PFSK-1 (cell line): Measurements from ENCODE around the gene GPD1L.

Experiments
- FOXP2 ChIP-seq: optimal IDR thresholded peaks from 2 replicates; pipeline ENCODE3; 2011; ENCODE audit warnings: borderline replicate concordance, control low read depth, inconsistent platforms; ENCODE audit not compliant: insufficient read depth; ENCODE audit errors: extremely low read length, extremely low read depth
- POLR2AphosphoS5 ChIP-seq: IDR thresholded peaks from 2 replicates; pipeline ENCODE4 v1.6.1; 2012; ENCODE audit warnings: low read depth, mild to moderate bottlenecking, control low read depth, low read length, moderate library complexity
- REST ChIP-seq, 2 experiments: IDR thresholded peaks; 2 replicates each; pipeline versions ENCODE4 v1.6.1 to v1.8.0; 2011 to 2012; ENCODE audit warnings: low read depth in 2 of 2, low read length in 2 of 2, control low read depth in 1 of 2, inconsistent platforms in 1 of 2, mild to moderate bottlenecking in 1 of 2, moderate library complexity in 1 of 2; ENCODE audit not compliant: insufficient read depth in 1 of 2
- SIN3A ChIP-seq: IDR thresholded peaks from 2 replicates; pipeline ENCODE4 v1.6.1; 2012; ENCODE audit warnings: mild to moderate bottlenecking, low read length, moderate library complexity, borderline replicate concordance; ENCODE audit not compliant: insufficient read depth
- TAF1 ChIP-seq: IDR thresholded peaks from 2 replicates; pipeline ENCODE4 v1.6.1; 2012; ENCODE audit warnings: low read length, control low read depth, borderline replicate concordance; ENCODE audit not compliant: insufficient read depth

Gene GPD1L

GRCh38 chr3:32126305-32127015 is 20.0 kb downstream of the GPD1L start:
- TF ChIP-seq FOXP2 (no peak), POLR2AphosphoS5 (no peak), SIN3A (no peak), REST (IDR thresholded peaks at IDR 0.05; ENCODE audit: insufficient read depth in 1 of 2, low read depth in 2 of 2, low read length in 2 of 2) (no peak), TAF1 (no peak)

- TF ChIP-seq TAF1, result no peak
- TF ChIP-seq FOXP2, result no peak
- no peak for TF ChIP-seq SIN3A
- TF ChIP-seq POLR2AphosphoS5, result no peak
- TF ChIP-seq REST (IDR thresholded peaks at IDR 0.05; ENCODE audit: insufficient read depth in 1 of 2, low read depth in 2 of 2, low read length in 2 of 2), result no peak
These were observed 20.9 kb downstream of the GPD1L start for GRCh38 chr3:32127219-32127826.

- TF ChIP-seq REST (IDR thresholded peaks at IDR 0.05; ENCODE audit: insufficient read depth in 1 of 2, low read depth in 2 of 2, low read length in 2 of 2) (no peak), SIN3A (no peak), POLR2AphosphoS5 (no peak), FOXP2 (no peak), TAF1 (no peak)
These were observed 22.5 kb downstream of the GPD1L start for GRCh38 chr3:32128936-32129335.

GRCh38 chr3:32129832-32130231 is 23.4 kb downstream of the GPD1L start:
- TF ChIP-seq TAF1 (no peak), REST (IDR thresholded peaks at IDR 0.05; ENCODE audit: insufficient read depth in 1 of 2, low read depth in 2 of 2, low read length in 2 of 2) (no peak), SIN3A (no peak), POLR2AphosphoS5 (no peak), FOXP2 (no peak)

GRCh38 chr3:32132121-32132520 is 25.7 kb downstream of the GPD1L start:
- TF ChIP-seq SIN3A, result no peak
- TF ChIP-seq TAF1, result no peak
- no peak for TF ChIP-seq POLR2AphosphoS5
- no peak for TF ChIP-seq REST (IDR thresholded peaks at IDR 0.05; ENCODE audit: insufficient read depth in 1 of 2, low read depth in 2 of 2, low read length in 2 of 2)
- no peak for TF ChIP-seq FOXP2
